K562 (cell line): ENCODE measurements around the gene EVA1B. TPM values are rescaled to one million over a fixed set of nuclear protein-coding genes. Genes with fewer than 3 reads are reported as not detected.
A peak's percentile ranks its signal among the peaks of the same experiment; 100 is the strongest.

Experiments
- ATAC-seq: fragments of 200-7000 bp; cut with Tn5 transposase; 3 replicates; pipeline ENCODE4 v1.9.1; 2020; ENCODE audit warnings: moderate library complexity
- BruUV-seq: library from RNA; stranded (reverse); fragments of 400-500 nt; replicated peaks from 2 replicates; lab custom pipeline; 2021; lab: Mats Ljungman, UMichigan
- CTCF ChIA-PET: fragments of 300-600 bp; formaldehyde crosslinking; extraction: SDS; loops from one replicate; lab custom pipeline; 2021; ENCODE audit warnings: low intra/inter-chr PET ratio; lab: Yijun Ruan, JAX
- POLR2A ChIA-PET: fragments of 300-600, 350-650 bp; sonication (Branson Sonifier 250); formaldehyde crosslinking; extraction: SDS; loops from one replicate; lab custom pipeline; 2021; ENCODE audit warnings: antibody characterized with exemption, inconsistent platforms; lab: Yijun Ruan, JAX
- DNase-seq, 4 experiments: peaks; one replicate each; pipeline versions ENCODE4 v3.0.0 to v3.0.0-alpha.2; 2011 to 2018; ENCODE audit warnings: low spot score in 3 of 4, mixed read lengths in 3 of 4; ENCODE audit errors: extremely low read depth in 1 of 4
- FAIRE-seq: peaks from 2 replicates; lab custom pipeline; 2011; peaks lifted over from hg19 to GRCh38; lab: Jason Lieb, UNC
- H2AFZ ChIP-seq: 2 replicates; pipeline ENCODE4 v1.6.0; 2011; ENCODE audit warnings: low read depth, low read length, control low read depth, inconsistent platforms
- H3K27ac ChIP-seq: fragments of 200-600 bp; 3 replicates; pipeline ENCODE4 v1.8.0; 2011; ENCODE audit warnings: low read depth, mild to moderate bottlenecking, control low read depth, inconsistent platforms, low read length, moderate library complexity, mixed read lengths; ENCODE audit errors: extremely low read depth
- H3K27me3 ChIP-seq, 2 experiments: fragments of 300-600 bp in 1 of 2; 2 replicates in 1 of 2; 3 replicates in 1 of 2; pipeline versions ENCODE4 v1.6.0 to v1.8.0; 2011; ENCODE audit warnings: inconsistent platforms in 2 of 2, low read length in 2 of 2, mild to moderate bottlenecking in 1 of 2, mixed read lengths in 1 of 2, moderate library complexity in 1 of 2; ENCODE audit not compliant: control insufficient read depth in 2 of 2, insufficient read depth in 2 of 2
- H3K36me3 ChIP-seq: fragments of 300-600 bp; 3 replicates; pipeline ENCODE4 v1.8.0; 2011; ENCODE audit warnings: mild to moderate bottlenecking, low read length, inconsistent platforms; ENCODE audit not compliant: control insufficient read depth, insufficient read depth
- H3K4me1 ChIP-seq, 2 experiments: fragments of 200-600 bp in 1 of 2; replicated peaks in 1 of 2; 2 replicates in 1 of 2; 3 replicates in 1 of 2; pipeline versions ENCODE4 v1.5.1 to v1.8.0; 2011; ENCODE audit warnings: inconsistent platforms in 2 of 2, low read length in 2 of 2, mild to moderate bottlenecking in 1 of 2, mixed read lengths in 1 of 2, moderate library complexity in 1 of 2; ENCODE audit not compliant: control insufficient read depth in 2 of 2, insufficient read depth in 2 of 2
- H3K4me2 ChIP-seq: 2 replicates; pipeline ENCODE4 v1.6.1; 2011; ENCODE audit warnings: low read length, control low read depth, inconsistent platforms, mixed read lengths; ENCODE audit not compliant: insufficient read depth
- H3K4me3 ChIP-seq: fragments of 200-600 bp; sonication (generic), shearing (Covaris generic); 2 replicates; pipeline ENCODE4 v1.5.1; 2016; ENCODE audit warnings: control low read depth, inconsistent platforms
- H3K79me2 ChIP-seq: fragments of 200-600 bp; 3 replicates; pipeline ENCODE4 v1.8.0; 2011; ENCODE audit warnings: low read length, inconsistent platforms; ENCODE audit not compliant: control insufficient read depth, insufficient read depth
- H3K9ac ChIP-seq, 2 experiments: 2 replicates each; pipeline versions ENCODE4 v1.6.0 to v1.6.1; 2011; ENCODE audit warnings: low read depth in 2 of 2, low read length in 2 of 2, control low read depth in 1 of 2, inconsistent platforms in 1 of 2, mild to moderate bottlenecking in 1 of 2, mixed read lengths in 1 of 2; ENCODE audit not compliant: insufficient read depth in 1 of 2
- H3K9me1 ChIP-seq: one replicate; pipeline ENCODE4 v1.6.0; 2011; ENCODE audit warnings: inconsistent platforms, mild to moderate bottlenecking, low read length, moderate library complexity; ENCODE audit not compliant: control insufficient read depth, insufficient read depth
- H3K9me3 ChIP-seq: replicated peaks from 2 replicates; pipeline ENCODE4 v1.5.1; 2011; ENCODE audit warnings: low read depth, low read length, inconsistent platforms; ENCODE audit not compliant: control insufficient read depth, insufficient read depth
- H4K20me1 ChIP-seq: replicated peaks from 2 replicates; pipeline ENCODE4 v1.6.1; 2011; ENCODE audit warnings: low read length, inconsistent platforms, mixed read lengths; ENCODE audit not compliant: control insufficient read depth, insufficient read depth
- WGBS: fragments of 100-300 bp; shearing (Covaris generic); methylation state at CpG from one replicate; pipeline ENCODE4 v1.1.6; 2016; ENCODE audit warnings: low coverage, mixed read lengths; ENCODE audit not compliant: insufficient coverage; ENCODE audit errors: missing lambda C conversion rate; 5-methylcytosine and 5-hydroxymethylcytosine counted together
- in situ Hi-C: fragments of 300-500 bp; cut with MboI; formaldehyde crosslinking; loops from 4 replicates; pipeline ENCODE4 v1.15.0; 2018; ENCODE audit warnings: inconsistent platforms, mixed read lengths
- intact Hi-C: fragments of 100-400 bp; cut with micrococcal nuclease; formaldehyde crosslinking; loops from 2 replicates; pipeline ENCODE4 v1.14.2; 2022
- polyA plus RNA-seq, 8 experiments: library from polyadenylated mRNA; depleted of rRNA in 4 of 8; stranded (reverse) in 5 of 8; unstranded in 3 of 8; fragments of >200 nt; fragmentation: Nextera tagmentation in 2 of 8; fragmentation: Illumina TruSeq in 1 of 8; extraction: Ambion mirVana in 2 of 8; extraction: Trizol in 1 of 8; gene quantifications; 2 replicates each; pipeline versions ENCODE4 v1.2.1 to v1.2.3, GENCODE V29; 2011 to 2014; ENCODE audit warnings: inconsistent platforms in 1 of 8, missing spikeins in 1 of 8
- total RNA-seq, 7 experiments: library from RNA; depleted of rRNA in 6 of 7; stranded (reverse); fragments of >200 nt in 6 of 7; fragmentation: Illumina TruSeq in 2 of 7; extraction: Trizol in 2 of 7; gene quantifications; 2 replicates each; pipeline versions ENCODE4 v1.2.1 to v1.2.3, GENCODE V29; 2011 to 2021; ENCODE audit warnings: low replicate concordance in 1 of 7
- TF ChIP-seq, protein P1 (sequence below): fragments of 250-450 bp; sonication (Bioruptor Pico); IDR thresholded peaks from 2 replicates; pipeline ENCODE4 v1.9.0; 2021; ENCODE audit warnings: mild to moderate bottlenecking, inconsistent platforms

The EVA1B gene
- total and polyA plus RNA-seq, 9 of the 15 experiments (the other 6 are each of a cell fraction or from before 2014, with no cell fraction given): 0.08 to 65.7 (median 2.4) TPM

DNA sequence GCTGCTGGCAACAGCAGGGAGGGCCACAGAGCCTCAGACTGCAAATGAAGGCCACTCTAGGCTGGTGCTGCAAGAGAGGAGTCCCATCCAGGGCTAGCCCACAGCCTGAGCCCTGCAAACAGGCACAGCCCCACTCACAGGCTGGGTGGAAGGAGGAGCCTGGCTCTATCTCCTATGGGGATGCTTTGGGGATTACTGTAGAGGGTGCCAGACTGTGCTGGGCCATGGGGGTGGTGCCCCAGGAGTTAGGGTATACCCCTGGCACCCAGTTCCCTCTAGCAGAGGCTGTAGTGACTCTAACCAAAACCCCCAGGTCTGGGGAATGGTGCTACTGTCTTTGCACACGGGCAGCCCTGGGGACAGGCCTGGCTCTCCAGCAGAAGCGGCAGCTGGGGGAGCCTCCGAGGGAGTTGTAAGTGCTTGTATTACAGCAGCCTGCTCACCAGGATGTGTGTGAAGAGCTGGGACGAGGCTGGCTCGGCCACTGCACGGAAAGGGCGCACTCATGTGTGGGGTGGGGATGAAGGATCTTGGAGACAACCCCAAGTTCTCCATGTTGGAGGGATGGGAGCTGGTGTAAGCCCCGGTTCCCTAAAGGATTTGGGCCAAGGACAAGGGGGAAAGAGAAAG, 23.4 kb upstream of the EVA1B start:
- 82% methylated on average over 8 of the region's 8 CpGs for WGBS
- TF ChIP-seq, protein P1, sequence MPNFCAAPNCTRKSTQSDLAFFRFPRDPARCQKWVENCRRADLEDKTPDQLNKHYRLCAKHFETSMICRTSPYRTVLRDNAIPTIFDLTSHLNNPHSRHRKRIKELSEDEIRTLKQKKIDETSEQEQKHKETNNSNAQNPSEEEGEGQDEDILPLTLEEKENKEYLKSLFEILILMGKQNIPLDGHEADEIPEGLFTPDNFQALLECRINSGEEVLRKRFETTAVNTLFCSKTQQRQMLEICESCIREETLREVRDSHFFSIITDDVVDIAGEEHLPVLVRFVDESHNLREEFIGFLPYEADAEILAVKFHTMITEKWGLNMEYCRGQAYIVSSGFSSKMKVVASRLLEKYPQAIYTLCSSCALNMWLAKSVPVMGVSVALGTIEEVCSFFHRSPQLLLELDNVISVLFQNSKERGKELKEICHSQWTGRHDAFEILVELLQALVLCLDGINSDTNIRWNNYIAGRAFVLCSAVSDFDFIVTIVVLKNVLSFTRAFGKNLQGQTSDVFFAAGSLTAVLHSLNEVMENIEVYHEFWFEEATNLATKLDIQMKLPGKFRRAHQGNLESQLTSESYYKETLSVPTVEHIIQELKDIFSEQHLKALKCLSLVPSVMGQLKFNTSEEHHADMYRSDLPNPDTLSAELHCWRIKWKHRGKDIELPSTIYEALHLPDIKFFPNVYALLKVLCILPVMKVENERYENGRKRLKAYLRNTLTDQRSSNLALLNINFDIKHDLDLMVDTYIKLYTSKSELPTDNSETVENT: no peak
- Histone ChIP-seq H3K9me3 (no peaks in the 10 kb centered on the region), H3K27me3 (no peaks in the 10 kb centered on the region), H3K9ac (peak overlapping the region in 1 of 2 experiments; percentile 56; a peak in 1 of 4 replicates), H3K9me1 (peaks cover 5% of the 10 kb centered on the region), H3K79me2 (no peaks in the 10 kb centered on the region), H3K4me2 (no peak overlapping the region), H3K36me3 (peaks cover 90% of the 10 kb centered on the region; the same call in 2 of the 3 replicates), H3K27ac (no peak overlapping the region), H4K20me1 (peaks cover 13% of the 10 kb centered on the region; the same call in 1 of the 2 replicates), H3K4me1 (peaks cover 5 to 26% of the 10 kb centered on the region in 2 experiments; a peak in 4 of 5 replicates), H2AFZ (no peak overlapping the region), H3K4me3 (no peak overlapping the region)
- DNase-seq: no peak
- CTCF ChIA-PET: no interaction called here
- no peak for FAIRE-seq
- BruUV-seq: no TSS peak
- POLR2A ChIA-PET: interaction anchor here (0.6 to 2.1 kb wide), 6 partner anchors 14 to 75 kb away, joined by 3 to 6 read pairs (median 4); partner anchors contain the start of gene LSM10
- ATAC-seq: no peak
- intact Hi-C loops: no loop called here
- in situ Hi-C loops: loop anchor here (5.0 kb wide), 1 partner anchor 75 kb away; no protein-coding TSS in a partner anchor
